ENCODE measurements around the gene C17orf50. TPM values are rescaled to one million over a fixed set of nuclear protein-coding genes. Genes with fewer than 3 reads are reported as not detected.

The C17orf50 gene
- total RNA-seq, 1 experiment from 2014 or later = not detected

- POLR2A ChIA-PET = no interaction called here
- H3K79me2 ChIP-seq (ENCODE audit: insufficient read depth, low read length) = no peaks in the 10 kb centered on the region
- BruUV-seq (replicated peaks) = no TSS peak
- no peak overlapping the region for H2AFZ ChIP-seq (ENCODE audit: low read depth, low read length, poor library complexity, severe bottlenecking)
- ATAC-seq (no peak), DNase-seq (ENCODE audit: low read depth, low spot score) (no peak)
- H3K4me3 ChIP-seq (replicated peaks in 1 of 2; ENCODE audit: low read depth in 1 of 2, low read length in 2 of 2) = no peak overlapping the region
- peaks cover 5 to 7% of the 10 kb centered on the region in 2 experiments; a peak in 2 of 4 replicates for H3K36me3 ChIP-seq (ENCODE audit: control insufficient read depth in 1 of 2, insufficient read depth in 2 of 2, low read length in 2 of 2)
- peaks cover 0 to 3% of the 10 kb centered on the region in 2 experiments; a peak in 1 of 4 replicates for H3K4me1 ChIP-seq (ENCODE audit: control insufficient read depth in 1 of 2, insufficient read depth in 2 of 2, low read length in 2 of 2)
- H3K4me2 ChIP-seq (ENCODE audit: low read length) = no peak overlapping the region
- H3K9ac ChIP-seq (ENCODE audit: low read length) = no peak overlapping the region
- no peak overlapping the region for H3K27ac ChIP-seq (ENCODE audit: low read depth, low read length)
- intact Hi-C loops (cut with micrococcal nuclease) = no loop called here
- TF ChIP-seq SIN3A (IDR thresholded peaks at IDR 0.05; ENCODE audit: low read depth) = no peak
- TF ChIP-seq, protein P1, sequence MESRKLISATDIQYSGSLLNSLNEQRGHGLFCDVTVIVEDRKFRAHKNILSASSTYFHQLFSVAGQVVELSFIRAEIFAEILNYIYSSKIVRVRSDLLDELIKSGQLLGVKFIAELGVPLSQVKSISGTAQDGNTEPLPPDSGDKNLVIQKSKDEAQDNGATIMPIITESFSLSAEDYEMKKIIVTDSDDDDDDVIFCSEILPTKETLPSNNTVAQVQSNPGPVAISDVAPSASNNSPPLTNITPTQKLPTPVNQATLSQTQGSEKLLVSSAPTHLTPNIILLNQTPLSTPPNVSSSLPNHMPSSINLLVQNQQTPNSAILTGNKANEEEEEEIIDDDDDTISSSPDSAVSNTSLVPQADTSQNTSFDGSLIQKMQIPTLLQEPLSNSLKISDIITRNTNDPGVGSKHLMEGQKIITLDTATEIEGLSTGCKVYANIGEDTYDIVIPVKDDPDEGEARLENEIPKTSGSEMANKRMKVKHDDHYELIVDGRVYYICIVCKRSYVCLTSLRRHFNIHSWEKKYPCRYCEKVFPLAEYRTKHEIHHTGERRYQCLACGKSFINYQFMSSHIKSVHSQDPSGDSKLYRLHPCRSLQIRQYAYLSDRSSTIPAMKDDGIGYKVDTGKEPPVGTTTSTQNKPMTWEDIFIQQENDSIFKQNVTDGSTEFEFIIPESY (IDR thresholded peaks at IDR 0.05; ENCODE audit: extremely low read depth, insufficient replicate concordance, low read length) = no peak
- no peak for TF ChIP-seq POLR2AphosphoS5 (IDR thresholded peaks at IDR 0.05; ENCODE audit: low read depth, low read length)
- no peaks in the 10 kb centered on the region for H3K27me3 ChIP-seq (ENCODE audit: insufficient read depth, low read length)
- RAD21 ChIA-PET (ENCODE audit: low non-redundant PET in 1 of 2, low total read pairs in 2 of 2, uncharacterized antibody in 2 of 2, unreplicated experiment in 2 of 2) = no interaction called here
- CTCF ChIA-PET = no interaction called here
- H3K9me2 ChIP-seq (ENCODE audit: insufficient read depth) = no peaks in the 10 kb centered on the region
- H3K9me3 ChIP-seq (ENCODE audit: control insufficient read depth in 1 of 2, insufficient read depth in 1 of 2, low read depth in 1 of 2, low read length in 2 of 2) = no peaks in the 10 kb centered on the region
- H4K20me1 ChIP-seq (ENCODE audit: insufficient read depth) = no peaks in the 10 kb centered on the region
These were observed 31.3 kb upstream of the C17orf50 start for GRCh38 chr17:35729405-35729833.

- peaks cover under 1 to 2% of the 10 kb centered on the region in 2 experiments; a peak in 1 of 4 replicates for H3K36me3 ChIP-seq (ENCODE audit: control insufficient read depth in 1 of 2, insufficient read depth in 2 of 2, low read length in 2 of 2)
- POLR2A ChIA-PET = no interaction called here
- intact Hi-C loops (cut with micrococcal nuclease) = no loop called here
- no peaks in the 10 kb centered on the region for H3K9me3 ChIP-seq (ENCODE audit: control insufficient read depth in 1 of 2, insufficient read depth in 1 of 2, low read depth in 1 of 2, low read length in 2 of 2)
- no peak overlapping the region for H3K4me3 ChIP-seq (replicated peaks in 1 of 2; ENCODE audit: low read depth in 1 of 2, low read length in 2 of 2)
- RAD21 ChIA-PET (ENCODE audit: low non-redundant PET in 1 of 2, low total read pairs in 2 of 2, uncharacterized antibody in 2 of 2, unreplicated experiment in 2 of 2) = no interaction called here
- H3K79me2 ChIP-seq (ENCODE audit: insufficient read depth, low read length) = no peaks in the 10 kb centered on the region
- CTCF ChIA-PET = no interaction called here
- H3K4me1 ChIP-seq (ENCODE audit: control insufficient read depth in 1 of 2, insufficient read depth in 2 of 2, low read length in 2 of 2) = peaks cover 0 to 3% of the 10 kb centered on the region in 2 experiments; a peak in 1 of 4 replicates
- no peak overlapping the region for H3K9ac ChIP-seq (ENCODE audit: low read length)
- DNase-seq (ENCODE audit: low read depth, low spot score) (no peak), ATAC-seq (no peak)
- H2AFZ ChIP-seq (ENCODE audit: low read depth, low read length, poor library complexity, severe bottlenecking) = no peak overlapping the region
- no peaks in the 10 kb centered on the region for H3K27me3 ChIP-seq (ENCODE audit: insufficient read depth, low read length)
- H3K9me2 ChIP-seq (ENCODE audit: insufficient read depth) = no peaks in the 10 kb centered on the region
- no peak overlapping the region for H3K4me2 ChIP-seq (ENCODE audit: low read length)
- BruUV-seq (replicated peaks) = no TSS peak
- no peak overlapping the region for H3K27ac ChIP-seq (ENCODE audit: low read depth, low read length)
- no peaks in the 10 kb centered on the region for H4K20me1 ChIP-seq (ENCODE audit: insufficient read depth)
- TF ChIP-seq EGR1 (IDR thresholded peaks at IDR 0.05; ENCODE audit: low read depth) (no peak), SP1 (IDR thresholded peaks at IDR 0.05; ENCODE audit: low read depth) (no peak), RAD21 (IDR thresholded peaks at IDR 0.05; ENCODE audit: low read depth) (no peak), ATF3 (IDR thresholded peaks at IDR 0.05) (no peak), ZFX (IDR thresholded peaks at IDR 0.05) (no peak), CBX3 (IDR thresholded peaks at IDR 0.05; ENCODE audit: low read depth) (no peak), POLR2A (IDR thresholded peaks at IDR 0.05; ENCODE audit: borderline replicate concordance, extremely low read depth, insufficient read depth, insufficient read length) (no peak), EZH2phosphoT487 (IDR thresholded peaks at IDR 0.05; ENCODE audit: borderline replicate concordance) (no peak), REST (IDR thresholded peaks at IDR 0.05; ENCODE audit: low read depth) (no peak), JUND (IDR thresholded peaks at IDR 0.05) (no peak)
- TF ChIP-seq, protein P1 (IDR thresholded peaks at IDR 0.05; ENCODE audit: extremely low read depth, insufficient replicate concordance, low read length) = no peak
These were observed 30.2 kb upstream of the C17orf50 start for GRCh38 chr17:35730400-35731005.

Data from HCT116 (cell line).